DMS114 treated with DMSO at 0.1 percent for 48 hours (cell line): ENCODE results near the gene NFATC3.

Experiments used
- DNase-seq: peaks from one replicate; lab custom pipeline; 2025; ENCODE audit not compliant: unreplicated experiment; lab: John Stamatoyannopoulos, UW

Gene NFATC3

GRCh38 chr16:68072038-68072695 is 13.0 kb upstream of the NFATC3 start:
- DNase-seq, result no peak

- no peak for DNase-seq
Observed at GRCh38 chr16:68073902-68074760, 11.0 kb upstream of the NFATC3 start.

- DNase-seq, result no peak
Observed at GRCh38 chr16:68074850-68075555, 10.2 kb upstream of the NFATC3 start.

- DNase-seq, result no peak
Observed at GRCh38 chr16:68075980-68076379, 9.2 kb upstream of the NFATC3 start.

GRCh38 chr16:68076560-68076959 is 8.6 kb upstream of the NFATC3 start:
- DNase-seq, result no peak

- DNase-seq, result no peak
Observed at GRCh38 chr16:68077866-68078700, 7.1 kb upstream of the NFATC3 start.

- no peak for DNase-seq
Observed at GRCh38 chr16:68078701-68079375, 6.3 kb upstream of the NFATC3 start.

GRCh38 chr16:68079376-68079625 is 5.9 kb upstream of the NFATC3 start:
- no peak for DNase-seq

GRCh38 chr16:68079626-68080344 is 5.4 kb upstream of the NFATC3 start:
- DNase-seq, result no peak

GRCh38 chr16:68081861-68082628 is 3.1 kb upstream of the NFATC3 start:
- DNase-seq, result no peak

- DNase-seq, result no peak
Observed at GRCh38 chr16:68082629-68083238, 2.4 kb upstream of the NFATC3 start.

GRCh38 chr16:68083239-68083781 is 1.9 kb upstream of the NFATC3 start:
- DNase-seq, result no peak

- DNase-seq, result no peak
Observed at GRCh38 chr16:68083861-68084503, 1.2 kb upstream of the NFATC3 start.

- peak; percentile 93 for DNase-seq
Observed at GRCh38 chr16:68084504-68085258, 489 bp upstream of the NFATC3 start.

GRCh38 chr16:68086336-68086841 is 1.2 kb downstream of the NFATC3 start:
- DNase-seq, result peak; percentile 64

- peak; percentile 51 for DNase-seq
Observed at GRCh38 chr16:68086860-68087268, 1.7 kb downstream of the NFATC3 start.

GRCh38 chr16:68087688-68088087 is 2.5 kb downstream of the NFATC3 start:
- DNase-seq, result no peak
